SK-N-SH (cell line): ENCODE measurements around the gene UCP2. TPM values are rescaled to one million over a fixed set of nuclear protein-coding genes. Genes with fewer than 3 reads are reported as not detected.

Experiments
- CTCF ChIA-PET: fragments of 300-600, 350-600 bp; formaldehyde crosslinking; extraction: SDS; loops from one replicate; lab custom pipeline; 2021; lab: Yijun Ruan, JAX
- POLR2A ChIA-PET: fragments of 350-600 bp; sonication (Branson Sonifier 250); formaldehyde crosslinking; extraction: SDS; loops from one replicate; lab custom pipeline; 2020; ENCODE audit warnings: antibody characterized with exemption, inconsistent platforms; lab: Yijun Ruan, JAX
- DNase-seq: peaks from one replicate; pipeline ENCODE4 v3.0.0; 2012
- H2AFZ ChIP-seq: fragments of 200-600 bp; sonication (generic); 2 replicates; pipeline ENCODE4 v1.8.1; 2016; ENCODE audit warnings: antibody characterized with exemption, mild to moderate bottlenecking, low read depth
- H3F3A ChIP-seq: fragments of 200-600 bp; sonication (generic); replicated peaks from 2 replicates; pipeline ENCODE3; 2016; ENCODE audit warnings: antibody characterized with exemption, mild to moderate bottlenecking; ENCODE audit not compliant: insufficient read depth
- H3K27ac ChIP-seq, 2 experiments: fragments of 200-500 bp in 1 of 2; fragments of 200-600 bp in 1 of 2; sonication (Bioruptor generic) in 1 of 2; sonication (generic), shearing (Covaris generic) in 1 of 2; 2 replicates each; pipeline versions ENCODE4 v1.5.1 to v1.6.1; 2014 to 2016; ENCODE audit warnings: low read depth in 2 of 2, inconsistent platforms in 1 of 2, low read length in 1 of 2, mild to moderate bottlenecking in 1 of 2, mixed read lengths in 1 of 2
- H3K27me3 ChIP-seq: fragments of 200-600 bp; sonication (generic), shearing (Covaris generic); 2 replicates; pipeline ENCODE4 v1.6.1; 2016; ENCODE audit warnings: mixed run types; ENCODE audit not compliant: insufficient read depth
- H3K36me3 ChIP-seq, 2 experiments: fragments of 200-500 bp in 1 of 2; fragments of 200-600 bp in 1 of 2; sonication (Bioruptor generic) in 1 of 2; sonication (generic) in 1 of 2; replicated peaks in 1 of 2; 2 replicates each; pipeline versions ENCODE3 to v1.5.1; 2014 to 2016; ENCODE audit warnings: low read length in 1 of 2, mild to moderate bottlenecking in 1 of 2; ENCODE audit not compliant: insufficient read depth in 2 of 2, control insufficient read depth in 1 of 2
- H3K4me1 ChIP-seq, 2 experiments: fragments of 200-500 bp in 1 of 2; fragments of 200-600 bp in 1 of 2; sonication (Bioruptor generic) in 1 of 2; sonication (generic), shearing (Covaris generic) in 1 of 2; 2 replicates each; pipeline versions ENCODE4 v1.5.1 to v1.6.1; 2014 to 2016; ENCODE audit warnings: low read depth in 1 of 2, low read length in 1 of 2, mixed run types in 1 of 2; ENCODE audit not compliant: insufficient read depth in 2 of 2, control insufficient read depth in 1 of 2
- H3K4me2 ChIP-seq: fragments of 200-600 bp; sonication (generic), shearing (Covaris generic); 2 replicates; pipeline ENCODE4 v1.6.1; 2017; ENCODE audit warnings: mixed run types
- H3K4me3 ChIP-seq, 2 experiments: fragments of 200-500 bp in 1 of 2; fragments of 200-600 bp in 1 of 2; sonication (Bioruptor generic) in 1 of 2; sonication (generic), shearing (Covaris generic) in 1 of 2; 2 replicates each; pipeline versions ENCODE4 v1.5.1 to v1.8.1; 2014 to 2016; ENCODE audit warnings: low read depth in 2 of 2, inconsistent platforms in 1 of 2, low read length in 1 of 2, mild to moderate bottlenecking in 1 of 2, mixed read lengths in 1 of 2, moderate library complexity in 1 of 2
- H3K79me2 ChIP-seq: fragments of 200-600 bp; sonication (generic); 2 replicates; pipeline ENCODE4 v1.8.1; 2017; ENCODE audit warnings: mild to moderate bottlenecking; ENCODE audit not compliant: insufficient read depth
- H3K9ac ChIP-seq: fragments of 200-600 bp; sonication (generic); 2 replicates; pipeline ENCODE4 v1.6.1; 2017; ENCODE audit warnings: mixed run types
- H3K9me2 ChIP-seq: fragments of 200-600 bp; sonication (generic); 2 replicates; pipeline ENCODE4 v1.6.1; 2017; ENCODE audit warnings: mixed run types
- H3K9me3 ChIP-seq: fragments of 200-600 bp; sonication (generic); 2 replicates; pipeline ENCODE4 v1.6.1; 2017; ENCODE audit warnings: mixed run types, mild to moderate bottlenecking, moderate library complexity
- H4K20me1 ChIP-seq: fragments of 200-600 bp; sonication (generic); 2 replicates; pipeline ENCODE4 v1.6.1; 2017; ENCODE audit warnings: mild to moderate bottlenecking, mixed run types; ENCODE audit not compliant: insufficient read depth
- CHD2 ChIP-seq: fragments of 150-350 bp; IDR thresholded peaks from 2 replicates; pipeline ENCODE4 v1.6.1; 2018; ENCODE audit warnings: low read length; ENCODE audit not compliant: partially characterized antibody
- FOXM1 ChIP-seq: IDR thresholded peaks from 2 replicates; pipeline ENCODE4 v1.4.0; 2012; ENCODE audit warnings: low read depth, mild to moderate bottlenecking
- JUND ChIP-seq: IDR thresholded peaks from 2 replicates; pipeline ENCODE4 v1.4.0; 2012
- MAX ChIP-seq: IDR thresholded peaks from 2 replicates; pipeline ENCODE4 v1.4.0; 2012; ENCODE audit warnings: low read depth
- MXI1 ChIP-seq: IDR thresholded peaks from 2 replicates; pipeline ENCODE4 v1.6.1; 2012; ENCODE audit warnings: mild to moderate bottlenecking, low read depth, low read length, improper control_type of control experiment
- NFIC ChIP-seq: IDR thresholded peaks from 2 replicates; pipeline ENCODE4 v1.4.0; 2012; ENCODE audit warnings: borderline replicate concordance
- REST ChIP-seq: IDR thresholded peaks from 2 replicates; pipeline ENCODE4 v1.6.1; 2012; ENCODE audit warnings: mild to moderate bottlenecking, low read depth, low read length, moderate library complexity
- RFX5 ChIP-seq: IDR thresholded peaks from 2 replicates; pipeline ENCODE4 v1.6.1; 2012; ENCODE audit warnings: mild to moderate bottlenecking, improper control_type of control experiment, low read length
- SMC3 ChIP-seq: IDR thresholded peaks from 2 replicates; pipeline ENCODE4 v1.6.1; 2012; ENCODE audit warnings: low read depth, low read length, improper control_type of control experiment
- TAF1 ChIP-seq: IDR thresholded peaks from 2 replicates; pipeline ENCODE4 v1.6.1; 2012; ENCODE audit warnings: low read depth, mild to moderate bottlenecking, low read length, moderate library complexity, borderline replicate concordance
- TCF12 ChIP-seq: IDR thresholded peaks from 2 replicates; pipeline ENCODE4 v1.4.0; 2012
- TEAD4 ChIP-seq: IDR thresholded peaks from 2 replicates; pipeline ENCODE4 v1.4.0; 2012; ENCODE audit warnings: mild to moderate bottlenecking, borderline replicate concordance; ENCODE audit not compliant: insufficient read depth
- WGBS: methylation state at CpG from one replicate; pipeline ENCODE4 v1.1.6; 2017; ENCODE audit warnings: low lambda C conversion rate; 5-methylcytosine and 5-hydroxymethylcytosine counted together
- polyA plus RNA-seq, 3 experiments: library from polyadenylated mRNA; depleted of rRNA; stranded (reverse); fragments of >200 nt; gene quantifications; 2 replicates each; pipeline ENCODE4 v1.2.3, GENCODE V29; 2012
- TF ChIP-seq, protein P1 (sequence below): IDR thresholded peaks from 2 replicates; pipeline ENCODE4 v1.4.0; 2012; ENCODE audit warnings: low read depth, borderline replicate concordance
- TF ChIP-seq, protein P2 (sequence below): fragments of 150-350 bp; IDR thresholded peaks from 2 replicates; pipeline ENCODE4 v1.6.1; 2016; ENCODE audit warnings: mild to moderate bottlenecking, low read depth, low read length

Gene UCP2
- polyA plus RNA-seq, 1 of the 3 experiments (the other 2 are of a cell fraction): 36.0 TPM

- TF ChIP-seq CHD2 (peak; percentile 36), REST (no peak), MAX (peak; percentile 82), JUND (no peak)
- TF ChIP-seq, protein P1, sequence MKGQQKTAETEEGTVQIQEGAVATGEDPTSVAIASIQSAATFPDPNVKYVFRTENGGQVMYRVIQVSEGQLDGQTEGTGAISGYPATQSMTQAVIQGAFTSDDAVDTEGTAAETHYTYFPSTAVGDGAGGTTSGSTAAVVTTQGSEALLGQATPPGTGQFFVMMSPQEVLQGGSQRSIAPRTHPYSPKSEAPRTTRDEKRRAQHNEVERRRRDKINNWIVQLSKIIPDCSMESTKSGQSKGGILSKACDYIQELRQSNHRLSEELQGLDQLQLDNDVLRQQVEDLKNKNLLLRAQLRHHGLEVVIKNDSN: no peak
- TF ChIP-seq, all 33 proteins: peak for 9
Measured at GRCh38 chr11:73982595-73982989, at the start of gene UCP2 (continued).

GRCh38 chr11:74030723-74031676 is 48.4 kb upstream of the UCP2 start:
- Histone ChIP-seq H2AFZ (no peak overlapping the region), H3K4me1 (0 out of 4 replicates have a peak, but pooled peaks cover 0 to 11% of the 10 kb centered on the region in 2 experiments), H3K9me2 (no peaks in the 10 kb centered on the region), H3K79me2 (no peaks in the 10 kb centered on the region), H3K9ac (no peak overlapping the region), H3F3A (peaks cover 8% of the 10 kb centered on the region), H3K9me3 (no peaks in the 10 kb centered on the region), H3K4me2 (no peak overlapping the region), H3K4me3 (no peak overlapping the region), H3K36me3 (peaks cover 17 to 44% of the 10 kb centered on the region in 2 experiments), H3K27me3 (no peaks in the 10 kb centered on the region), H4K20me1 (no peaks in the 10 kb centered on the region), H3K27ac (no peak overlapping the region)
- ChIA-PET CTCF (no interaction called here), POLR2A (no interaction called here)
- no peak for TF ChIP-seq NFIC
- TF ChIP-seq TAF1: no peak
- no peak for TF ChIP-seq SMC3
- TF ChIP-seq, protein P2, sequence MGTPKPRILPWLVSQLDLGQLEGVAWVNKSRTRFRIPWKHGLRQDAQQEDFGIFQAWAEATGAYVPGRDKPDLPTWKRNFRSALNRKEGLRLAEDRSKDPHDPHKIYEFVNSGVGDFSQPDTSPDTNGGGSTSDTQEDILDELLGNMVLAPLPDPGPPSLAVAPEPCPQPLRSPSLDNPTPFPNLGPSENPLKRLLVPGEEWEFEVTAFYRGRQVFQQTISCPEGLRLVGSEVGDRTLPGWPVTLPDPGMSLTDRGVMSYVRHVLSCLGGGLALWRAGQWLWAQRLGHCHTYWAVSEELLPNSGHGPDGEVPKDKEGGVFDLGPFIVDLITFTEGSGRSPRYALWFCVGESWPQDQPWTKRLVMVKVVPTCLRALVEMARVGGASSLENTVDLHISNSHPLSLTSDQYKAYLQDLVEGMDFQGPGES: no peak
- TF ChIP-seq MXI1: no peak
- TF ChIP-seq JUND: no peak
- TF ChIP-seq TEAD4: no peak
- no peak for TF ChIP-seq TCF12
- no peak for TF ChIP-seq RFX5
- TF ChIP-seq FOXM1: no peak
- TF ChIP-seq, protein P1: no peak
- DNase-seq: no peak
- WGBS: 91% methylated on average over 9 of the region's 9 CpGs
